Gastrocnemius medialis (tissue), 4 donors: ENCODE data around the gene TAF1B.

Experiments
- POLR2A ChIP-seq, 2 donors: fragments of 450-650 bp; IDR thresholded peaks; one replicate each; pipeline ENCODE4 v1.6.1; 2017; ENCODE audit warnings: antibody characterized with exemption in 2 of 2, mild to moderate bottlenecking in 2 of 2, moderate library complexity in 2 of 2
- TF ChIP-seq, protein P1 (sequence below), 5 experiments: fragments of 450-650 bp in 3 of 5; fragments of 200-600 bp in 2 of 5; sonication (generic) in 2 of 5; IDR thresholded peaks in 4 of 5; conservative IDR thresholded peaks in 1 of 5; 1 replicate in 4 of 5; 2 replicates in 1 of 5; pipeline ENCODE4 v1.5.1; 2016 to 2019; ENCODE audit warnings: antibody characterized with exemption in 5 of 5, mild to moderate bottlenecking in 3 of 5, moderate library complexity in 3 of 5

DNA sequence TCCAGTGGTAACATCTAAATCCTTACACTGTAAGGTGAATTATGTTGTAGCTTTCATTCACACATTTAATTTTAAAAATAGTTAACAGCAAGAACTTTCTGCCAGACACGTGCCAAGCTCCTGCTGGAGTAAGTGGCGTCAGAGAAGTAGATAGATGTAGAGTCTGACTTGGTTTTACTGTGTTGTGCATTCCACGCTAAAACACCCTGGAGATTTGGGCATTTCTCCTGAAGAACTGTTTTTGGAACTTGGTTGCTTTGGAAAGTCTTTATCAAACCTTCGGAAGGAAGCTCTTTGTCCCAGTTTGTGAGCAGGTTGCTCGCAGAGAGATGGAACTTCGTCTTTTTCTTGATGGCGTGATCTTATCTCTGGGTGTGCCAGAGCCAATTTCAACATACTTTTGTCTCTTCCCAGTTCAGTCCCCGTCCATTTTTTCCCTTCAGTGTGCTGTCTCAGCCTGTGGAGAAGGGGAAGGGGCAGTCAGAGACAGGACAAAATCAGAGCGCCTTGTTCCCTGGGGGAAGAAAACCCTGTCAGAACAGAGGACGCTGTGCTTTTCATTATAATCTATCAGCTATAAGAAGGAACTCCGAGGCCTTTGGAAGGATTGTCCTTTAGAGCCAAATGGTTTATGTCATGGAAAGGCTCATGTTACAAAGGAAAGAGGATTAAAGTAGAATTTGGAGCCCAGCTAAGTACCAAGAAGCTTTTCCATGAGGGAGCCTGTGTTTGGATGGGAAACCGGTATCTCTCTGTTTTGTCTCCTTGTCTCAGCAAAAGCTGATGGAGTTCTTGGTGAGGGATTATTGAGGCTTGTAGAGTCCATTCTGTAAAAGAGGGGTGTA lies 127.1 kb downstream of the TAF1B start:
- no peak for TF ChIP-seq POLR2A (IDR thresholded peaks at IDR 0.05)
- TF ChIP-seq, protein P1, sequence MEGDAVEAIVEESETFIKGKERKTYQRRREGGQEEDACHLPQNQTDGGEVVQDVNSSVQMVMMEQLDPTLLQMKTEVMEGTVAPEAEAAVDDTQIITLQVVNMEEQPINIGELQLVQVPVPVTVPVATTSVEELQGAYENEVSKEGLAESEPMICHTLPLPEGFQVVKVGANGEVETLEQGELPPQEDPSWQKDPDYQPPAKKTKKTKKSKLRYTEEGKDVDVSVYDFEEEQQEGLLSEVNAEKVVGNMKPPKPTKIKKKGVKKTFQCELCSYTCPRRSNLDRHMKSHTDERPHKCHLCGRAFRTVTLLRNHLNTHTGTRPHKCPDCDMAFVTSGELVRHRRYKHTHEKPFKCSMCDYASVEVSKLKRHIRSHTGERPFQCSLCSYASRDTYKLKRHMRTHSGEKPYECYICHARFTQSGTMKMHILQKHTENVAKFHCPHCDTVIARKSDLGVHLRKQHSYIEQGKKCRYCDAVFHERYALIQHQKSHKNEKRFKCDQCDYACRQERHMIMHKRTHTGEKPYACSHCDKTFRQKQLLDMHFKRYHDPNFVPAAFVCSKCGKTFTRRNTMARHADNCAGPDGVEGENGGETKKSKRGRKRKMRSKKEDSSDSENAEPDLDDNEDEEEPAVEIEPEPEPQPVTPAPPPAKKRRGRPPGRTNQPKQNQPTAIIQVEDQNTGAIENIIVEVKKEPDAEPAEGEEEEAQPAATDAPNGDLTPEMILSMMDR (IDR thresholded peaks at IDR 0.05 in 4 of 5, conservative IDR thresholded peaks at IDR 0.05 in 1 of 5), result no peak
